Hypothalamus (tissue), 51 donors: ENCODE measurements around the gene PLXNA4.

Experiments
- DNase-seq, 51 donors: peaks; one replicate each; lab custom pipeline; 2025; lab: John Stamatoyannopoulos, UW

PLXNA4 gene

DNA sequence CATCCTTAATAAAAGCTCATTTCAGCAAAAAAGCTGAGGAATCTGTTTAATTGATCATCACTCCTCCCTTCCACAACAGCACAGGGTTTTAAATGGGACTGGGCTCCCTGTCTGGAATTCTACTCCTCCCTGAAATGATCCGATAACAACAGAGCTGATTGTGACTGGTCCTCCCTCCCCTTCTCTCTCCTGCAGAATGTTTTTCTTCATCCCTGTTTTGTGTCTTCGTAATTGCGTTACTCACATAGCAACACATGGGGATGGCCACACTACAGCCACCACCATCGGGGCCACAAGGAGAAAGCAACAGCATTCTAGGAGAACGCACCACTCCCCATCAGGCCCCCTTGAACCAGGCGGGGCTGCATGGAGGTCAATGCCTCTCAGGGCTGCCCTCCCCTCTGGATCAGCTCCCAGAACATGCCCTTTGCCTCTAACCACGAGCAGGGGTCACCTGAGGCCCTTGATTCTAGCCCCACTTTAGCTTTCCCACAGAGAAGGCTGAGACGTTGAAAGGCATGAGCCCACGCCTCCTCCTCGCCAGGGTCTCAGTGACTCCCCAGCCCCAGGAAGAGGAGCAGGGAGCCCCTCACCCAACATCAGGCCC, 152.6 kb downstream of the PLXNA4 start:
- DNase-seq: no peak

DNA sequence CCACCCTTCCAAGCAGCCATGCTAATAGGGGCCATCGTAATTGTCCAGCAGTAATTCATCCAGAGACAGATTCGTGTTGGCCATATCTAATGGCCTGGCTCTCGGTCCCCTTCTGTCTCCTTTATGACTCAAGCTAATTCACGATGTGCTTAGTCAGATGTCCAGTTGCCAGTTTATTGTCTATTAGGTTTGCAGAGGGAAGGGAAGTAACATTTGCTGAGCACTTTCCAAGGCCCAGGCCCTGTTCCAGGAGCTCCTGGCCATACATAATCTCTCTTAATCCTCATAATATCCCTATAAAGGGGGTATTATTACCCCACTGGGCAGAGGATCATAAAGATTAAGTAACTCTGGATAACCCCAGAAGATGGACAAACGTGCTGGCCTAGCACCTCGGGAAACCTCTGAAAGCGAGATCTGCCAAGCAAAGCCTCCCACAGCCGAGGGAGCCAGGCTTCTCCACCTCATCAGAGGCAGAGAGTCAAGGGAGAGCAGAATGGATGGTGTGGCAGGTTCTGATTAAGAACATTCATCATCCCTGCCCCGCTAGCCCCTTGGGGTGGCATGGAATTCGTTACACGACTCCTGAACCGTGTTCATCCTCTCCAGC, 153.7 kb downstream of the PLXNA4 start:
- no peak for DNase-seq

DNA sequence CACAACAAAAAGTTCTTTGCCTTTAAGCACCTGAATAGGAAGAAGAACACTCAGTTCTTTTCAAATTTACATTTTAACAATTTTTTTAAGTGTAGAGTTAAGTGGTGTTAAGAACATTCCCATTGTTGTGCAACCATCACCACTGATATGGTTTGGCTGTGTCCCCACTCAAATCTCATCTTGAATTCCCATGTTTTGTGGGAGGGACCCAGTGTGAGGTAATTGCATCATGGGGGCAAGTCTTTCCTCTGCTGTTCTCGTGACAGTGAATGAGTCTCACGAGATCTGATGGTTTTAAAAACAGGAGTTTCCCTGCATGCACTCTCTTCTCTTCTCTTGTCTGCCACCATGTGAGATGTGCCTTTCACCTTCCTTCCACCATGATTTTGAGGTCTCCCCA, 155.7 kb downstream of the PLXNA4 start:
- no peak for DNase-seq

DNA sequence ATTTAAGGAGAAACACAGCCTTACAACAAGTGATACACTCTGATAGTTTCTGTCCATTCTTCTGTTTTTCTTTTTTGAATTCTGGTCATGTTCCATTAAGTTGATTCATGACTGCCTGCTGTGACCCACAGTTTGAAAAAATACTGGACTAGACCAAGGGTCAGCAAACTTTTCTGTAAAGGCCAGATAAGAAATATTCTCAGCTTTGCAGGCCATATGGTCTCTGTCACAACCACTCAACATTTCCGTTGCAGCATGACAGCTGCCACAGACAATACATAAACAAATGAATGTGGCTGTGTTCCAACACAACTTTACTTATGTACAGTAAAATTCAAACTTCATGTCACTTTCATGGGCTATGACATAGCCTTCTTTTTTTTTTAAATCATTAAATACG, 156.7 kb downstream of the PLXNA4 start:
- no peak for DNase-seq

DNA sequence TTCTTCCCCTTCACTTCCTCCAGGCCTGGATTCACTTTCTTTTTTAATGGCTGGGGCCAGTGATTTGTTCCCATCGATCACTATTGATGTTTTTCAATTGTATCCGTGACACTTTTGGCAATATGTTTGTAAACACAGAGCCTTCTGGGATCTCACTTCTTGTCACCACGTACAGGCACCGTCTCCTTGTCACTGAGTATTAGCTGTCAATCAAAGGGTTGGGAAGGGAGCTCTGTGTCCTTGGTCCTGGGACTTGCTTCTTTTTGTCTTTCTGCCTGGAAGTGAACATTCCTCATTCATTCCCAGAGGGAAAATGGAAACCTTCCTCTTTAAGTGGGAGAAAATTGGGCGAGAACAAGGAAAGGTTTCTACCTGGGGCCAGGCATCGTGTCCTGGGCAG, 157.4 kb downstream of the PLXNA4 start:
- DNase-seq: no peak

DNA sequence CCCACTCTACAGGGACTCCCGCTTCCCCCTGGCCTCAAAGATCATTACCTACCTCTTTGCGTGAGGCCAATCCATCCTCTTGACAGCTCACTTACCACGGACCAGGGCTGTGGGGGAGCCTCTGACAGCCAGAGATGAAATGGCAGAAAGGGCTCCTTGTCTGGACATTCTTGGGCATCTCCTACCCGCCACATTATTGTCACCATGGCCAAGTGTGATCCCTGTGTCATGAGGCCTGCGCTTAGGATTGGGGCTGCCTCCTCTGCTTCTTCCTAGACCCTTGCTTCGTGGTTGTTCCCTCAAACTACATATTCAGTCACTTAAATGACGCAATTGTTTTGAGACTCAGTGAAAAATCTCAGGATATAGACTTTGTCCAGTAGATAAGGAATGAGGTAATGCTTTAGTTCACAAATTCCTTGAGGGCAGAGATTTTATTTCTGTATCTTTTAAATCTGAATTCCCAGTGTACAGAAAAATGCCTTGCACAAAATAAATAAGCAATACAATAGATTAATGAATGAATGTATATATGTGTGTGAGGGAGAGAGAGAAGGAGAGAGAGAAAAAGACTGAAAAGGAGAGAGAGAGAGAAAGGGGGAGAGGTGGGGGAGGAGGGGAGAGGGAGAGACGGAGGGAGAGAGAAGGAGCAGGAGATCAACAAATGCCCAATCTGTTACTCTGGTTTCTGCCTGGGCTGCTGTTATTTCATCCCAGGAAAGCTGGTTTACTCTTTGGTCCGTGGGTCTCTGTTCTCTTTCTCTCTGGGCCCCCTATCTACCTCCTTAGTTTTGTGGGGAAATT, 159.0 kb downstream of the PLXNA4 start:
- DNase-seq: no peak

DNA sequence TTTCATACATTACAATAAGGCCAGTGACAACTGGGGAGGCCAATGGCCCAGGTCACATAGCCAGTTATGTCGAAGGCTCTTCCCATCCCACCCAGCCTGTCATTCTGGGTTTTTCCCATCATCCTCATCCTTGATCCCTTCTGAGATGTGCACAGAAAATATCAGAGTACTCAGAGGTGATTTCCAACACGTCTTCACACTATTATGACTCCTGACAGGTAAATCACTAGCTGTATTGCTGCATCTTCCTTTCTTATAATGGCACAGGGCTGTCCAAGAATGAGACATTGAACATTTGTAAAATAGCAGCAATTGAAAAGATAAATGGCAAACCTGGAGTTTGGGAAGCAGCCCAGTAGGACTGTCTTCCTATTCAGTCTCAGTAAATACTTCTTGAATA, 159.9 kb downstream of the PLXNA4 start:
- no peak for DNase-seq

DNA sequence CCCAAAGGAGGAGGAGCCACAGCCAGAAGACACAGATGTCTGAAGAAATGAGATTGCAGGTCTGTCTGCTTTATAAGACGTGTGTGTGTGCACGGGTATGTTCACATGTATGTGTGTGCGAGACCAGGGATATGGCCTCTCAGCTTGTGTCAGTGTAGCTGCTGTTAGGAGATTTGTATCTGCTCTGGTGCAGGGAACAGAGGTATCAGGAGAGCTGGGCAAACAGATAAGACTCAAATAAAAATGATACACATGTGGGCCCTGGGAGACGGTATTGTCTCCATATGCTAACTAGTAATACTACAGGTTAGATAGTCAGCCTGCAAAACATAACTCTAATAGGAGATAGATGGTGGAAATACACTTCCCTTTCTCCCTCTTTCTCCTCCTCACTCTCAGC, 161.0 kb downstream of the PLXNA4 start:
- DNase-seq: no peak

DNA sequence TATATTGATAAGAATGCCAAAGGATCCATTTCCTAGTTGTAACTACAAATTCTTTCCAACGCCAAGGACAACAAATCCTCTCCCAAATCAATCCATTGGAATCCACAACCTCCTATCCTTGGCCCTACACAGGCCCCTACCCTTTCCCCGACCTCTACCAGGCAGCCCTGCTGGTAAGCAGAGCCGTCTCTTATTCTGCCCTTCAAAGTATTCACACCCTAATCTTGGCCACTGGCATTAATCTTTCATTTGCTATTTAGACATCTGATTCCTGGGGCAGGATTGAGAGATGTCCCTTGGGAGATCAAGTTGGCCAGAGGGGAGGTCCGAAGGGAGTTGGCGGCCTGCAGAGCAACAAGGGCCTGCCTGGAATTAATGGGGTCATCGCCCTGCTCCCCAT, 161.4 kb downstream of the PLXNA4 start:
- DNase-seq: no peak

DNA sequence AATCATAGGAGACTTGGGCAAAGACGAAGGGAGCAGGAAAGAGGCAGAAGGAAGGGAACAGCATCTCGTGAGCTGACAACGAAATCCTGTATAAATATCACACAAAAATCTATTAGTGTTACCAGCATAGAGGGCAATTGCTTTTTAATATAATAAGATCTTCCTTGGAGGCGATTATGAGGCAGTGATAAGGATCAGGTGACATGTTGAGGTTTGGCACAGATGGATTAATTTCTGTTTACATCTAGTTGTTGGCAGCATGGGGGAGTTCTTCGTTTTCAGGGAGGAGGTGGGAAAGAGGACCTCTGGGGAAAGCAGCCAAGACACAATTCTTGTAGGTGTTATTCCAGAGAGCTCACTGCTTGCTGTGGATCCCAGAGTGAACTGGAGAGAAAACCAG, 163.8 kb downstream of the PLXNA4 start:
- DNase-seq: no peak

DNA sequence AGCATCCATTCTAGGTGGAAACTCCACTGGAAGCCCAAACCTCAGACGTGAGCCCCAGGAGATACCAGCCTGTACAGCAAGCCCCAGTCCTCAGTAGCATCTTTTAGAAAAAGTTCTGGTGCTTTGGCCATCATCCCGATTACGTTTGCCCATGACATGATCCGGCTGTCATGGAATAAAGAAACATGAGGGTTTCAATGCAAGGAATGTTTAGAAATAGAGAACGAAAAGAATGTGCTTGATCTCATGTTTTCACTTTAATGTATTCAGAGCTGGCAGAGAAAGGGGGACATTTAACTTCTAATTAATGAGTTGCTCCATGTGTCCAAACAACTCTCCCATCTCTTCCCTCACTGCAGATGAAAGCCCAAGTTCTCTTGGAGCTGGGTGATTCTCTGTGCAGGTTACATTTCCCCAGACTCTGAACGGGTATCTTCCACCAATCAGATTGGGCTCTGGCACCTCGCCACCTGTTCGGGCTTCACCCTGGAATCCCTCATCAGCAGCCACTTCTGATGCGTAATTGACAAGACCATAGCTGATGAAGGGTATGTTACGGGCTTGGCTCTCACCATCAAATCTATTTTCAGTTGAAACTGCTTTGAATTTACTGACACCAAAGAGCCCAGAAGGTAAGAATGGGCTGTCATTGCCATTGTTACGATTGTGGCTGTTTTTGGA, 165.3 kb downstream of the PLXNA4 start:
- DNase-seq: no peak

DNA sequence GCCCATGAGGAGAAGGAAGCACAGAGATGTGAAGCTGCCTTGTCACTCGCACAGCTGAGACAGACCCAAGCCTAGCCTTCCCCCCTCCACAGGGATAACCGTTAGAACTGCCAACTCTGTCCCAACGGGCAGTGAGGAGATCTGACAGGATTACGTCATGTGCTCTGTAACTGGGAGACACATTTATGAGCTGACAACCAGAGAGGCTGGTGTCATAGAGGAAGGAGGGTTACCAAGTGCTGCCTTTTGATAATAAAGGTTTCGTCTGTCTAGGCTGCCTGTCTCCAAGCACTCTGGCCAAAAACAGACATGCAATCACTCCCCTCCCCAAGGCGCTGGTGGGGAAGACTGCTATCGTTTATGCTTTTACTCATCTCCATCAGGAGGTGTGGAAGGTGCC, 165.9 kb downstream of the PLXNA4 start:
- no peak for DNase-seq

DNA sequence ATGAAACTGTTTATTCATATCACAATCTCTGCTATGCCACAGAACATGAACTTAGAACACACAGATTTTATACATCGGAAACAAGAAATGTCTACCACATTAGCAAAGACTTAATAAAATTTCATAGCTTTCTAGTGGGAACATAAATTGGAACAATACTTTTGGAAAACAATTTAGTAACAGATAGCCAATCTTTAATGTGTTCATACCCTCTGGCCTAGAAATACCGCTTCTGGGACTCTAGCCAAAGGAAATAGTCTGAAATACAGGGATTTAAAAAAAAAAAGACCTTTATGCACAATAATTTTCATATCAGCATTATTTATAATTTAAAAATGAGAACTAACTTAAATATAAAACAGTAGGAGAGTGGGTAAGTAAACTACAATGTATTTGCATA, 168.5 kb downstream of the PLXNA4 start:
- no peak for DNase-seq

DNA sequence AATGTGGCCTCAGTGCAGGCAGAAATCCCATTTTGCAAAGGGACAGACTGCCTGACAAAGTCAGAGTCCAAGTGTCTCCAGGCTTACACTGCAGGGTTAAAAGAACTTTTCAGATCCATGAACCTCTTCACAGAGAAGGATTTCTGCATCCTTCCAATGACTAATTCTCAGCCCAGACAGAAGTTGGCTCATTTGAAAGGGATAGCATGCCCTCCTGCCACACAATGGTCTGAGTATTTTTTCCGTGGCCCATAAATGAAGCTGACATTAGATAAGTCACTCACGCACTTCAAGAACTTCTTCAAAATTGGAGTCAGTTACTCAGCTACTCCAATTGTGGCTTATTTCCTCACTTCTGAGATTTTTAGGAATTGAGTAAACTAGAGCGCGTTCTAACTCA, 170.2 kb downstream of the PLXNA4 start:
- DNase-seq: no peak

DNA sequence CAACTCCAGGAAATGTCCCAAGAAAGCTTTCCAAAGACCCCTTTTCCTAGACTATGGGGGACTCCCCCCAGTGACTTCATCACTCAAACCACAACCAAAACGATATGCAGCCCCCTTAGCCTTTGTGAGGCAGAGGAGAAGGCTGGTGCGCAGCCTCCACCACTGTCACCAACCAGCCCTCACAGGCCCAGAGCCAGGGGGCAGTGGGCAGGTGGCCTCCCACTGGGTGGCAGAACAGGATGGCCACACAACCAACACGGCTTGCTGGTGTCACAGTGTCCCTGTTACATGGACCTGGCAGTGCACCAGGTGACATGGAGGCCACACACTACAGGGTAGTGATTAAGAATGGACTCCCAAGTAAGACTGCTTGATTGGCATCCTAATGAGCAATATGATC, 172.0 kb downstream of the PLXNA4 start:
- no peak for DNase-seq

DNA sequence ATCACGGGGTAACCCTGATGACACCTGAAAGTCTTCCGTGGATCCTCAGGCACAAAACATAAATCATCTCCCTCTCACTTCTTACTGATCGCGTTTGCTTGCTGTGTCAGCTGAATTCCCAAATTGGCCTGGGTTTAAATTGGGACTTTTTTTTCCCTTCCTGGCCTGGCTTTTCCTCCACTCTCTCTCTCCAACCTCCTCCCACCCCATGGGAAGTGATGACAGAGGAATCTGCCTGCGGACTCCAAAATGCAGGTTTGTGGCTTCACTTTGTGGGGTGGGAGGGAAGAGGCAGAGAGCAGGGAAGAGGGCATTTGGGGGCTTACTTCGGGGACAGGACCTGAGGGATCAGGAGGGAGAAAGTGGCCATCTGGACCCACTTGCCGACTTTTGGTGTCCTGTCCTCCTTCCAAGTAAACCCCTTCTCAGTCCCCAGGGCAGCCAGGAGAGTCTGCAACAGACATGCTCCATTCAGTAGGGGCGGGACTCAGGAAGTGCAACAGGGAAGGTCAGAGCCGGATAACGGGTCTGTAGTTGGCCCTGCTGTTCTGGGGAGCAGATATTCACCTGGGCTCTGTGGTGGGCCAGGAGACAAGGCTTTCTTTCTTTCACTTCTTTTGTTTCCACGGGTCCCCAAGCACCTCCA, 172.7 kb downstream of the PLXNA4 start:
- no peak for DNase-seq

DNA sequence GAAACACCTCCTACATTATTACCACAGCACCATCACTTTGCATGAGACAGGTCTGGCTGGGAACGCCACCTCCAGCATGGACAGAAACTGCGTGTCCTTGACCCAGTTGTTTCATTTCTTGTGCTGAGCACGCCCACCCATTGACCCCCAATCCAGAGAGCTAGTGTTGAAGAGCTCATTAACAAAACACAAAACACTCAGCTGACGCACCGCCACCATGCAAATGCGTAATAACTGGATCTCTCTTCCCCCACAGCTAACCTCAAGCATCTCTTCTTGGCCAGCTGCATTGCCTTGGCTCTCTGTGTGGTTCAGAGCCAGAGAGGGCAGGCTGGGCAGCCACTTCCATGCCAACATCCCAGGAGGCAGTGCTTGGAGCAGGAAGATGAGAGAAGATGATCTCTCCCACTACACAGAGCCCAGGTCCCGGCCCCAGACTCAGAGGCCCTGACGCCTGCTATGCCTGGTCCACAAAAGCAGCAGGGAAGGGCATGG, 173.5 kb downstream of the PLXNA4 start:
- DNase-seq: peak in 29 of 51 donors; percentile 7 to 75 (median 39)

DNA sequence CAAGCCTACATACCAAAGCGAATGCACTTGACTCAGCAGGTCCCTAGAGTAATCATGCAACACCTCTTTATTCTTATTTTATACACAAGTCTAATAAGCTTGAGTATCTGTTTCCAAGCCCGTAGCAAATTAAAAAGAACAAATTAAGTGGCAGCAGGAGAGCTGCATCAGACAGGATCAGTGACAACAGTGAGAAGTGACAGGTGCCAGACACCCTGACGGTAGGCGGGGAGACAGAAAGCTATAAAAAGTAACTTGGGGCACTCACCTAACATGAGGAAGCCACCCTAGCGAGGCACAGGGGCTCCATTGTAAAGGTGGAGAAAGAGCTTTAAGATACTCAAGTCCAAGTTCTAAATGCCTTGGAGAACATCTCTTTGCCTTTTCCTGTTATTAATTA, 174.2 kb downstream of the PLXNA4 start:
- DNase-seq: no peak

DNA sequence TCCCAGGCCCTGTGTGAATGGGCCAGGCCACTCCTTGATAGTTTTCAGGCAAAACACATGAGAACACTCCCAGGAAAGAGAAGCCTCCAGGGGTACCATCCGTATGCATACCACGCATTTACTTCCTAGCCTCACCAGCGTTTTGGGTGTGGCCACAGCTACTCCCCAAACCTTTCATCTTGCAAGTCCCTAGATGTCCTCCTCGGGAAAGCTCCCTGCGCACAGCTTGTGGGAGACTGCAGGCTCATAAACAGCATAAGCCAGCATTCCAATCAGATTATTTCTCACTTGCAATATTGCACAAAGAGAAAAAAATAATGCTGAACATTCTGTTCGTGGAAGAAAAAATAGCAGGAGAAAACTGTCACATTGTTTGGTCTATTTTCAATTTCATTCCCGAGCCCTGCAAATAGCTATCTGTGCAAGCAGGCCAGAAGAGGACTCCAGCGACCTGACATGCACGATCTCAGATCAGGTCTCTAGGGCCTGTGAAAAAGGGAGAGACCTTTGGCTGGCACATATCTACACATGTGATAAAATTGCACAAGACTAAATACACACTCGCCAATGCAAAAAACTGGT, 175.6 kb downstream of the PLXNA4 start:
- DNase-seq: no peak

DNA sequence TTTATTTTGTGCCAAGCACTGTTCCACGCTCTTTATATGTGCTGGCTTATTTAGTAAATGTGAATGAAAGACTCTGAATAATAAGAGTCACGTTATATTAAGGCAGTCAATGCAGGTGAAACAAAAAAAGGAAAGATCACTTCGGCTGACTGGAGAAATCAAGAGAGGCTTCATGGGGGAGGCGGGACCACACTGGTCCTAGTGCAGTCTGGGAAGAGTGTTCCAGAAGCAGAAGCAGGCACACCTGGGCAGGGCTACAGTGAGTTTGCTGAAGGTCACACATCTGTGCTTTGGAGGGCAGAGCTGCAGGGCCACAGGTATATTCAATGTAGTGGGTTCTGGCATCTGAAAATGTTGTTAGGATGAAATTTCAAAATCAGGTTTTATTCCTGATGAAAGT, 176.9 kb downstream of the PLXNA4 start:
- DNase-seq: no peak
